Keratinocyte (primary cell): ENCODE measurements around the gene PAX1. TPM values are rescaled to one million over a fixed set of nuclear protein-coding genes. Genes with fewer than 3 reads are reported as not detected.

ENCODE experiments used
- DNase-seq: peaks from one replicate; pipeline ENCODE4 v3.0.0-alpha.2; 2011; ENCODE audit warnings: low read depth, missing footprints, low spot score
- FAIRE-seq: peaks from 2 replicates; lab custom pipeline; 2011; peaks lifted over from hg19 to GRCh38; lab: Jason Lieb, UNC
- H2AFZ ChIP-seq: 2 replicates; pipeline ENCODE4 v1.6.0; 2012; ENCODE audit warnings: low read length, control low read depth, inconsistent platforms; ENCODE audit not compliant: control insufficient read depth
- H3K27ac ChIP-seq: 2 replicates; pipeline ENCODE4 v1.5.1; 2011; ENCODE audit warnings: low read length; ENCODE audit not compliant: control insufficient read depth, insufficient read depth
- H3K27me3 ChIP-seq: 3 replicates; pipeline ENCODE4 v1.6.0; 2011; ENCODE audit warnings: low read length; ENCODE audit not compliant: control insufficient read depth, insufficient read depth; ENCODE audit errors: extremely low read depth
- H3K36me3 ChIP-seq, 2 experiments: 2 replicates in 1 of 2; 3 replicates in 1 of 2; pipeline ENCODE4 v1.5.1; 2011; ENCODE audit warnings: low read length in 2 of 2, mild to moderate bottlenecking in 1 of 2; ENCODE audit not compliant: control insufficient read depth in 2 of 2, insufficient read depth in 2 of 2; ENCODE audit errors: extremely low read depth in 1 of 2
- H3K4me1 ChIP-seq: 3 replicates; pipeline ENCODE4 v1.5.1; 2011; ENCODE audit warnings: low read length; ENCODE audit not compliant: control insufficient read depth, insufficient read depth; ENCODE audit errors: extremely low read depth
- H3K4me2 ChIP-seq: 3 replicates; pipeline ENCODE4 v1.6.0; 2011; ENCODE audit warnings: low read depth, low read length; ENCODE audit not compliant: control insufficient read depth, insufficient read depth; ENCODE audit errors: extremely low read depth
- H3K4me3 ChIP-seq, 3 experiments: fragments of 200-600 bp in 1 of 3; sonication (generic) in 1 of 3; 2 replicates in 2 of 3; 3 replicates in 1 of 3; pipeline ENCODE4 v1.5.1; 2011 to 2016; ENCODE audit warnings: low read length in 3 of 3, mild to moderate bottlenecking in 3 of 3, control low read depth in 2 of 3, inconsistent platforms in 1 of 3, low read depth in 1 of 3, mixed read lengths in 1 of 3, mixed run types in 1 of 3, moderate library complexity in 1 of 3; ENCODE audit not compliant: control insufficient read depth in 2 of 3, insufficient read depth in 2 of 3; ENCODE audit errors: extremely low read depth in 1 of 3
- H3K79me2 ChIP-seq: 2 replicates; pipeline ENCODE4 v1.6.0; 2012; ENCODE audit warnings: low read length; ENCODE audit not compliant: control insufficient read depth, insufficient read depth
- H3K9ac ChIP-seq: 3 replicates; pipeline ENCODE4 v1.6.0; 2011; ENCODE audit warnings: low read length; ENCODE audit not compliant: control insufficient read depth, insufficient read depth; ENCODE audit errors: extremely low read depth
- H3K9me1 ChIP-seq: 3 replicates; pipeline ENCODE4 v1.6.0; 2011; ENCODE audit warnings: low read length; ENCODE audit not compliant: control insufficient read depth, insufficient read depth; ENCODE audit errors: extremely low read depth
- H3K9me3 ChIP-seq: 2 replicates; pipeline ENCODE4 v1.5.1; 2012; ENCODE audit warnings: low read depth, low read length; ENCODE audit not compliant: control insufficient read depth
- H4K20me1 ChIP-seq: 3 replicates; pipeline ENCODE4 v1.6.0; 2011; ENCODE audit warnings: low read length; ENCODE audit not compliant: control insufficient read depth, insufficient read depth; ENCODE audit errors: extremely low read depth
- EZH2 ChIP-seq: IDR thresholded peaks from one replicate; pipeline ENCODE4 v1.6.1; 2012; ENCODE audit warnings: inconsistent platforms, mild to moderate bottlenecking, low read length, moderate library complexity
- dilution Hi-C: fragments of 300-500 bp; cut with MboI; formaldehyde crosslinking; loops from one replicate; pipeline ENCODE4 v1.7.0; 2020; ENCODE audit warnings: low sequenced_read_pairs; ENCODE audit not compliant: extremely low pct_ligation_motif_present
- polyA plus RNA-seq, 5 experiments: library from polyadenylated mRNA; depleted of rRNA in 3 of 5; stranded (reverse) in 3 of 5; stranded (forward) in 1 of 5; unstranded in 1 of 5; fragments of >200 nt; gene quantifications; 1 replicate in 1 of 5; 2 replicates in 3 of 5; 3 replicates in 1 of 5; pipeline versions ENCODE4 v1.2.1 to v1.2.3, GENCODE V29; 2011 to 2012; ENCODE audit warnings: missing spikeins in 2 of 5, low read depth in 1 of 5, low replicate concordance in 1 of 5
- TF ChIP-seq, protein P1 (sequence below), 3 experiments: IDR thresholded peaks in 1 of 3; conservative IDR thresholded peaks in 1 of 3; optimal IDR thresholded peaks in 1 of 3; 2 replicates in 2 of 3; 3 replicates in 1 of 3; pipeline versions ENCODE3 to v1.5.1; 2011; ENCODE audit warnings: low read length in 3 of 3, mild to moderate bottlenecking in 3 of 3, moderate library complexity in 2 of 3, control low read depth in 1 of 3, inconsistent platforms in 1 of 3; ENCODE audit not compliant: insufficient read depth in 2 of 3; ENCODE audit errors: extremely low read depth in 1 of 3

PAX1 gene
- polyA plus RNA-seq, 1 donor (not counting 4 experiments of a cell fraction or from before 2014, with no cell fraction given) = not detected

DNA sequence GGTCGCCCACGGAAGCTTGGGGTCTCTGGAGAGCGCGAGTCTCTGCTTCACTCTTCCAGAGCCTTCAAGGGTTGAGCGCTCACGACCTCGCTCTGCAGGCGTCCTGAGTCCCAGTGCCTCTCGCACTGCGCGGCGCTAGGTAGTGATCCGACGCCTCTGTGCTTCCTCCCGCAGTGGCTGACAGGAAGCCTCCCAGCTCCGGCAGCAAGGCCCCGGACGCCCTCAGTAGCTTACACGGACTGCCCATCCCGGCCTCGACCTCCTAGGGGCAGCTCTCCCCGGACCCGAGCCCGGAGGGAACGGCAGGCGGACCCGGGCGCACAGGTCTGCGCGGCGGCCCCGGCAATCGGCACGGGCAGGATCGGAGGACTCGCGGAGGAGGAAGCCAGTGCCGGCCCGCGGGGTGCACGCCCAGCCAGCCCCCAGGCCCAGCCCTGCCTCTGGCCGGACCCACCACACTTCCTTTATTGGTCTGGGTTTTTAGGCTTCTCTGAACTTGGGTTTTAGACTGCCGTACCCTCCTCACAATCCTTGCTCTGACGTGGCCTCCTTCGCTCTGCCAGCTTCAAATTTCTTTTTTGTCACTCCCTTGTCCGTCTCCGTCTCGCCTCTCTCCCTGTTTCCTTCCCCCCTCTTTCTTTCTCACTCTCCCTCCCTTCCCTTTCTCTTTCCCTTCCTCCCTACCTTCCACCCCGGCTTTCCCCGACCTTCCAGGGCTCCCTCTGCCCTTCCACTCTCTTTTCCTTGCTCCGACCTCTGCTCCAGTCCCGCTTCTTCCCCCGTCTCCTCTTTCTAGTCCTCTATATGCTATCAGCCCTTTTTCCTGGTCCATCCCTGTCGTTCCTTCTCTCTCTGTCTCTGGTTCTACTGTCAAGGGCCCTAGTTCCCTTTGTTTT, 9.1 kb downstream of the PAX1 start:
- no peaks in the 10 kb centered on the region for H4K20me1 ChIP-seq
- DNase-seq = no peak
- H2AFZ ChIP-seq = no peak overlapping the region
- H3K79me2 ChIP-seq = no peaks in the 10 kb centered on the region
- H3K36me3 ChIP-seq = no peaks in the 10 kb centered on the region
- H3K27ac ChIP-seq = no peak overlapping the region
- H3K4me3 ChIP-seq = no peak overlapping the region
- dilution Hi-C loops = no loop called here
- H3K9me3 ChIP-seq = no peaks in the 10 kb centered on the region
- no peak overlapping the region for H3K9ac ChIP-seq
- peaks cover 55% of the 10 kb centered on the region for H3K27me3 ChIP-seq
- TF ChIP-seq EZH2 = no peak
- TF ChIP-seq, protein P1, sequence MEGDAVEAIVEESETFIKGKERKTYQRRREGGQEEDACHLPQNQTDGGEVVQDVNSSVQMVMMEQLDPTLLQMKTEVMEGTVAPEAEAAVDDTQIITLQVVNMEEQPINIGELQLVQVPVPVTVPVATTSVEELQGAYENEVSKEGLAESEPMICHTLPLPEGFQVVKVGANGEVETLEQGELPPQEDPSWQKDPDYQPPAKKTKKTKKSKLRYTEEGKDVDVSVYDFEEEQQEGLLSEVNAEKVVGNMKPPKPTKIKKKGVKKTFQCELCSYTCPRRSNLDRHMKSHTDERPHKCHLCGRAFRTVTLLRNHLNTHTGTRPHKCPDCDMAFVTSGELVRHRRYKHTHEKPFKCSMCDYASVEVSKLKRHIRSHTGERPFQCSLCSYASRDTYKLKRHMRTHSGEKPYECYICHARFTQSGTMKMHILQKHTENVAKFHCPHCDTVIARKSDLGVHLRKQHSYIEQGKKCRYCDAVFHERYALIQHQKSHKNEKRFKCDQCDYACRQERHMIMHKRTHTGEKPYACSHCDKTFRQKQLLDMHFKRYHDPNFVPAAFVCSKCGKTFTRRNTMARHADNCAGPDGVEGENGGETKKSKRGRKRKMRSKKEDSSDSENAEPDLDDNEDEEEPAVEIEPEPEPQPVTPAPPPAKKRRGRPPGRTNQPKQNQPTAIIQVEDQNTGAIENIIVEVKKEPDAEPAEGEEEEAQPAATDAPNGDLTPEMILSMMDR (optimal IDR thresholded peaks at IDR 0.05 in 1 of 3, IDR thresholded peaks at IDR 0.05 in 1 of 3, conservative IDR thresholded peaks at IDR 0.05 in 1 of 3; ENCODE audit: extremely low read depth in 1 of 3, insufficient read depth in 2 of 3, low read length in 3 of 3) = no peak
- H3K4me2 ChIP-seq = no peak overlapping the region
- H3K9me1 ChIP-seq = no peaks in the 10 kb centered on the region
- no peaks in the 10 kb centered on the region for H3K4me1 ChIP-seq
- no peak for FAIRE-seq

DNA sequence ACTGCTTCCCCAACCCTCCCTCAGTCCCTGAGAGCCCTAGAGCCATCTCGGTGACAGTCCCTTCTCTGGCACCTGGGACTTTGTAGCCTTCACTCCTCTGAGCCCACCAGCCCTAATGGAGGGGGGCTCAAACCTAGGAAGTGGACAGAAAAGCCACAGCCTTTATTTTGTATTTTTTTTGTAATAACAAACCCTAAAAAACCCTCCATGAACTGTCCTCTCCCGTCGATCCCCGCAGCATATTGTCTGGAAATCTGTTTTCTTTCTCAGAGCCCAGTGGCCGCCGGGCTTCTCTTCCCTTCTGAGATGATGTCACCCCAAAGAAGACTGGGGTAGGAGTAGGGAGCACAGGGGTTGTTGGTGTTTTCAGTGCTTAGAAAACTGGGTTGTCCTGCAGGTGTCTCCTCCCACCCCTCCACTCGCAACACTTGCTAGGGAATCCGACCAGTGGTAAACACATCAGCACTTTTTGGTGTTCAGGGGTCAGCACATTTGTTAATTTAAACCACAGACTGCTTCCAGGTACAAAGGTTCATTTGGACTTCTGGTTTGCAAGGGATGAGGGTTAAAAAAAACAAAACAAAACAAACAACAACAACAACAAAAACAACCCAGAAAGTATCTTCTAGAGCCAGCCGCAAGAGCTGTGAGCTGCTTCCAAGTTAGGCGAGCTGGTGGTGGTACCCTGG, 9.9 kb downstream of the PAX1 start:
- dilution Hi-C loops = no loop called here
- Histone ChIP-seq H3K79me2 (no peaks in the 10 kb centered on the region), H3K9ac (no peak overlapping the region), H3K4me3 (no peak overlapping the region), H3K4me2 (no peak overlapping the region), H3K9me3 (no peaks in the 10 kb centered on the region), H2AFZ (no peak overlapping the region), H3K27ac (no peak overlapping the region), H3K4me1 (no peaks in the 10 kb centered on the region), H3K9me1 (no peaks in the 10 kb centered on the region), H4K20me1 (no peaks in the 10 kb centered on the region), H3K27me3 (peaks cover 47% of the 10 kb centered on the region), H3K36me3 (no peaks in the 10 kb centered on the region)
- TF ChIP-seq, protein P1 (optimal IDR thresholded peaks at IDR 0.05 in 1 of 3, IDR thresholded peaks at IDR 0.05 in 1 of 3, conservative IDR thresholded peaks at IDR 0.05 in 1 of 3; ENCODE audit: extremely low read depth in 1 of 3, insufficient read depth in 2 of 3, low read length in 3 of 3) = no peak
- TF ChIP-seq EZH2 = no peak
- DNase-seq = no peak
- FAIRE-seq = no peak
